Endothelial cell of umbilical vein (primary cell): ENCODE data around the gene VWC2.

Experiments used
- POLR2A ChIP-seq: IDR thresholded peaks from 2 replicates; pipeline ENCODE4 v1.6.1; 2012; ENCODE audit warnings: low read depth, mild to moderate bottlenecking, control low read depth, low read length
- POLR2AphosphoS5 ChIP-seq: IDR thresholded peaks from 2 replicates; pipeline ENCODE4 v1.6.1; 2012; ENCODE audit warnings: low read depth, mild to moderate bottlenecking, control low read depth, low read length, moderate library complexity; ENCODE audit not compliant: insufficient read depth
- TF ChIP-seq, protein P1 (sequence below): IDR thresholded peaks from 2 replicates; pipeline ENCODE4 v1.6.1; 2011; ENCODE audit not compliant: insufficient read depth, insufficient read length
- TF ChIP-seq, protein P2 (sequence below), 2 donors: IDR thresholded peaks; 1 replicate in 1 of 2; 2 replicates in 1 of 2; pipeline ENCODE4 v1.5.1; 2011; ENCODE audit warnings: low read length in 2 of 2, mild to moderate bottlenecking in 2 of 2, moderate library complexity in 2 of 2, control low read depth in 1 of 2, inconsistent platforms in 1 of 2, low read depth in 1 of 2; ENCODE audit not compliant: insufficient read depth in 1 of 2; ENCODE audit errors: extremely low read depth in 1 of 2

GRCh38 chr7:49775949-49776443 is 2.6 kb downstream of the VWC2 start:
- no peak for TF ChIP-seq POLR2A
- TF ChIP-seq, protein P1, sequence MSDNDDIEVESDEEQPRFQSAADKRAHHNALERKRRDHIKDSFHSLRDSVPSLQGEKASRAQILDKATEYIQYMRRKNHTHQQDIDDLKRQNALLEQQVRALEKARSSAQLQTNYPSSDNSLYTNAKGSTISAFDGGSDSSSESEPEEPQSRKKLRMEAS, result no peak
- TF ChIP-seq, protein P2, sequence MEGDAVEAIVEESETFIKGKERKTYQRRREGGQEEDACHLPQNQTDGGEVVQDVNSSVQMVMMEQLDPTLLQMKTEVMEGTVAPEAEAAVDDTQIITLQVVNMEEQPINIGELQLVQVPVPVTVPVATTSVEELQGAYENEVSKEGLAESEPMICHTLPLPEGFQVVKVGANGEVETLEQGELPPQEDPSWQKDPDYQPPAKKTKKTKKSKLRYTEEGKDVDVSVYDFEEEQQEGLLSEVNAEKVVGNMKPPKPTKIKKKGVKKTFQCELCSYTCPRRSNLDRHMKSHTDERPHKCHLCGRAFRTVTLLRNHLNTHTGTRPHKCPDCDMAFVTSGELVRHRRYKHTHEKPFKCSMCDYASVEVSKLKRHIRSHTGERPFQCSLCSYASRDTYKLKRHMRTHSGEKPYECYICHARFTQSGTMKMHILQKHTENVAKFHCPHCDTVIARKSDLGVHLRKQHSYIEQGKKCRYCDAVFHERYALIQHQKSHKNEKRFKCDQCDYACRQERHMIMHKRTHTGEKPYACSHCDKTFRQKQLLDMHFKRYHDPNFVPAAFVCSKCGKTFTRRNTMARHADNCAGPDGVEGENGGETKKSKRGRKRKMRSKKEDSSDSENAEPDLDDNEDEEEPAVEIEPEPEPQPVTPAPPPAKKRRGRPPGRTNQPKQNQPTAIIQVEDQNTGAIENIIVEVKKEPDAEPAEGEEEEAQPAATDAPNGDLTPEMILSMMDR (IDR thresholded peaks at IDR 0.05; ENCODE audit: extremely low read depth in 1 of 2, insufficient read depth in 1 of 2, low read depth in 1 of 2, low read length in 2 of 2), result no peak
- no peak for TF ChIP-seq POLR2AphosphoS5
